Measurements from ENCODE around the gene DLGAP1.

- TF ChIP-seq CTCF (IDR thresholded peaks at IDR 0.05; ENCODE audit: low read depth, low read length) (no peak), EZH2phosphoT487 (IDR thresholded peaks at IDR 0.05; ENCODE audit: low read depth) (no peak)
These were observed 37.4 kb downstream of the DLGAP1 start for GRCh38 chr18:4417714-4418113.
